Measurements from ENCODE around the gene ARFGAP3.
"Not testable (repeated sequence)": the region's sequence is repeated elsewhere in the genome, so short reads cannot be mapped to it uniquely, and the experiment has no call there.

ARFGAP3 gene

DNA sequence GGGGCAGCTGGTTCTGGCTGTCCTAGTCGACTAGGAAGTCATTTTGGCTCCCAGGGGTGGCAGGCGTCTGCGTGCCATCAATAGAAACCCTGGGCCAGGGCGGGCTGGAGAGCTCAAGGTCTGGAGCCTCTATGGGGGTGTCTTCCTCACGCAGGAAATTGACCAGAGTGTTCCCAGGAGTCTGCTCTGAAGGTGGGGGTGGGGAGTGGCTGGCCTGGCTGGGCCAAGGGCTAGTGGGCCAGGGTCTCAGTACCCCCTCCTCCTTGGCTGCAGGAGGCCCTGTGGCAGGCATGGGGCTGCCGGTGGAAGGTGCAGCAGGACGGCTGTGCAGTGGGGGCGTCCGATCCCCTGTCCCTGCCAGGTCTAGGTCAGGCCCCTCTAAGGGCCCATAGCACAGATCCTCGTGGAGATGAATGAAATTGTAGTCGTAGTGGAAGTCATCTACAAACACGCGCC lies 64.6 kb downstream of the ARFGAP3 start:
- no peak for DNase-seq

- no peak for DNase-seq
These were observed 65.2 kb downstream of the ARFGAP3 start for GRCh38 chr22:42791721-42792452.

- DNase-seq = no peak
These were observed 68.6 kb downstream of the ARFGAP3 start for GRCh38 chr22:42788466-42788865.

GRCh38 chr22:42788021-42788420 lies 69.1 kb downstream of the ARFGAP3 start:
- no peak for DNase-seq

GRCh38 chr22:42787357-42787736 lies 69.7 kb downstream of the ARFGAP3 start:
- DNase-seq = no peak

DNA sequence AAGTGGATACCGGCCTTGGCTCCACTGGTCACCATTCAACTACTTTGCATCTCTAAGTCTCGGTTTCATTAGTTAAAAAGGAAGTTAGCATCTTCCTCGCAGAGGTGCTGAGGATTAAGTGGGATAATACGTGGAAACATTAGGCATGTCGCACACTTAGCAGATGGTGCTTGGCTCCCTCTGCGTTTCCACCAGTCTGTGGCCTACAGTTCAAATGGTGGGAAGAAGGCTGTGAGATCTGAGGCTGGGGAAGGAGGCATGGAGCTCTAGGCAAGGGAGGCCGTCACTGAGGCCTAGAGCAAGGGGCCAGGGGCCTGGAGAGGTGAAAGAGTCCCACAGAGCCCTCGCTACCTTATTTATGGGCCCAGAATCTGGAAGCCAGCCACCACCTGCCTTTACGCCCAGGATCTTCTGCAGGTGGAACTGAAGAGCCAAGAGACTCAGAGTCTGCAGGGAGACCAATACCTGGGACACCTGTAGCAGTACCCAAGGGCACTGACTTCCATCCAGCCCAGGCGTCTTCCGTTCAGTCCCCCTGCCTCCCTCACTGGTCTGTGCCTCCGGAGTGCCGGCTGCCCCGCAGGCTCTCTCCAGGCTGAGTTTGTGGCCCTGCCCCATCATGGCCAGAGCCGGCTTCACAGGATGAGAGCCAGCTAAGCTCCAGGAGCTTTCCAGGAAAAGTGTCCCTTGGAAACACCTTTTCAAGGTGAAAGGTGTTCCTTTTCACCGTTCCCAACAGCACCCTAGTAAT lies 70.3 kb downstream of the ARFGAP3 start:
- DNase-seq = no peak

- no peak for DNase-seq
These were observed 71.2 kb downstream of the ARFGAP3 start for GRCh38 chr22:42785706-42786499.

DNA sequence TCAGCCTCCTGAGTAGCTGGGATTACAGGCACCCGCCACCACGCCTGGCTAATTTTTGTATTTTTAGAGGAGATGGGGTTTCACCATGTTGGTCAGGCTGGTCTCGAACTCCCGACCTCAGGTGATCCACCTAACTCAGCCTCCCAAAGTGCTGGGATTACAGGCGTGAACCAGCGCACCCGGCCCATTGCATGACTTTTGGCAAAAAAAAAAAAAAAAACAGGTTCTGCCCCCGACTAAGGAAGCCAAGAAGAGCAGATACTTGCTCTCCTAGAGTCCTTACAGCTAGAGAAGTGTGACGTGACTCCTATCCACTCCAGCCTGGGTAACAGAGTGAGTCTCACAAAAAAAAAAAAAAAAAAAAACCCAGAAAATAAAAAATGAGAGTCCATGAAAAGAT lies 74.8 kb downstream of the ARFGAP3 start:
- DNase-seq = not testable (repeated sequence)

DNA sequence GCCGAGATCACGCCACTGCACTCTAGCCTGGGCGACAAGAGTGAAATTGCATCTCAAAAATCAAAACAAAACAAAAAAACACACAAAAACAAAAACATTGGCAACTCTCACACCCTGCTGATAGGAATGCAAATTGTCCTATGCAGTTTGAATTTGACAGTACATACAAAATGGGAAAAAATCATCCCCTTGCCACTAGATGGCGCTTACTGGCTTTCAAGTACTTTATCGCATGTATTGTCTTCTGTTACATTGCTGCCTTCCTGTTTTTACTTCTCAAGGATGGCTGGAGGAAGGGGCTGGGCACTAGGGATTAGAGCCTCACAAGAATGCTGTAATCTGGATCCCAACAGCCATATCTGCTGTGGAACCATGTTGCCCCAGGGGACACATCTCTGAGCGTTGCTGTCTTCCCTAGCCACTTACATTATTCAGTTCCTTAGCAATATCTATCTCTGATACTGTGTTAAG lies 77.0 kb downstream of the ARFGAP3 start:
- peak; percentile 11 for DNase-seq

GRCh38 chr22:42777126-42777525 lies 79.9 kb downstream of the ARFGAP3 start:
- DNase-seq = no peak

- DNase-seq = no peak
These were observed 83.9 kb downstream of the ARFGAP3 start for GRCh38 chr22:42773167-42773566.

DNA sequence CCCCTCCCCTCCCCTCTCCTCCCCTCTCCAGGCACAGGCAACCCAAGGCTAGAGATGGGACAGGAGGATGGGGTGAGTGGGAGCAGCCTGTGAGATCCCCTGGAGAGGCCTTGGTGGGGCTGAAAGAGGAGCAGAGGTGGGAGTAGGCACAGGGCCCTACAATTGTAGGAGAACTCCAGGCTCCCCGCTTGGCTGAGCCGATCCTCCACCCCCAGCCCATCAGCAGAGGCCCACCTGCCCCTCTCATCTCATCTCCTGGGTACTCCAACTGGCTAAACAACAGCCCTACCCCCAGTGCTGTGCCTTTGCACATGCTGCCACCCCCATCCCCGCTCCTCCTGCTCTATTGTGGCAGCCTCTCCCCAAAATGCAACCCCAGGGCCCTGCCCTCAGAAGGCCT lies 84.4 kb downstream of the ARFGAP3 start:
- DNase-seq = no peak

DNA sequence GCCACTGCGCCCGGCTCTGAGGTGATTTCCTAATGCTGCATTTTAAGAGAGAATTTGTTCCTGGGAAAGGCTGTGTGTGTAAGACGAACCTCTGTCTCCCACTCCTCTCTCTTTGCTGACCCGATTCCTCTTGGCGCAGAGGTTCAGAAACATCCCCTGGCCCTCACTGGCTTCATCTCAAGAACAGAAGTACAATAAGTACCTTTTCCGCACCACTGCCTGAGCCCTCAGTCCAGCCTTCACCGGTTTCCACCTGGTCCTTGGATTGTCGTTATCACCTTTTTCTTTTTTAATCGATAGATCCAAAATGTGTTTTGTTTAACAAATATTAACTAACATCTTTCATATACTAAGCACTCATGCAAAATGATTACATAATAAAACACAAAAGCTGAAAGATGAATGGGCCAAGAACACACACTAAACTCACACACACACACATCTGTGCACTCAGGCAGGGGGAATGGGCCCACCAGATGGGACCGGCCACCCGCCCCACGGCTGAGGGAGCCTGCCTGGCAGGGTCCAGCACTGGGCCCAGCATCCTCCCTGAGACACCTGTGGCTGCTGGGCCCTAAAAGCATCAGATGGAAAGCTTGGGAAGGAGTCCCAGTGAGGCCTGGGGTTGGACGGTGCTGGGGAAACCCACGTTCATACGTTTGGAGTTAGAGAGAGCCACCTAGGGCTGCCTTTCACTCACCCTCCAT lies 86.0 kb downstream of the ARFGAP3 start:
- no peak for DNase-seq

- no peak for DNase-seq
These were observed 86.7 kb downstream of the ARFGAP3 start for GRCh38 chr22:42770448-42770726.

DNA sequence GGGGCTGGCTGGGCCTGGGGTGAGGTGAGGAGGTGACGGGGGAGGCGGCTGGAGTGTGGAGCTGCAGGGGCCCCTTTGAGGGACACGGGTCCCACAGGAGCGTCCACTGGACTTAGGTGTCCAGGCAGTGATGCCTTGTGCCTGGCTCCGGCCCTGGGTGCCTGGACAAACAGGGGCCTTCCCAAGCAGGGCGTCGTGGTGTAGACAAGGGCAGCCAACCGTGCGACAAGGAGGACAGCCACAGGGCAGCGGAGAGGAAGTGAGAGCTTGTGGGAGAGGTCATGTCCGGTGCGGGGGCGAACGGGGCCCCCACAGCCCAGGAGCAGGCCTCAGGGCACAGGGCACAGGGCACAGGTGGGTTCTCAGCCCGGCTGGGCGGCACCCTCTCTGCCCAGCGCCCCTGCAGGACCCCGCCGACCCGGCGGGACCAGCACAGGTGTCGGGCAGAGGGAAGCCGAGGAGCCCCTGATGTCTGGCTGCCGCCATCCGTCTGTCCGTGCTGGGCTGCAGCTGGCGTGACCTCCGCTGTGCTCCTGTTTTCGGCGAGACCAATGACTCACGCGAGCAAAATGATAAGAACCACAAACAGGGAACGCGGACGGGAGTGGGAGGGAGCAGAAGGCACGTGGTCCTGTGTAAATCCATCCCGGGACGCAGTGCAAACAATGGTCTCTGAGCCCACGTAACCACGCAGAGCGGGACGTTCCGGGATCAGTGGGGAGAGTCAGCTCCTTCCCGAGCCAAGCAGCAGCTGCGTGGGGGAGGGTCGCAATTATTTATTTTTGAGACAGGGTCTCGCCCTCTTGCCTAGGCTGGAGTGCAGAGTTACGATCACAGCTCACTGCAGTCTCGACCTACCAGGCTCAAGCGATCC lies 87.3 kb downstream of the ARFGAP3 start:
- peak; percentile 48 for DNase-seq

DNA sequence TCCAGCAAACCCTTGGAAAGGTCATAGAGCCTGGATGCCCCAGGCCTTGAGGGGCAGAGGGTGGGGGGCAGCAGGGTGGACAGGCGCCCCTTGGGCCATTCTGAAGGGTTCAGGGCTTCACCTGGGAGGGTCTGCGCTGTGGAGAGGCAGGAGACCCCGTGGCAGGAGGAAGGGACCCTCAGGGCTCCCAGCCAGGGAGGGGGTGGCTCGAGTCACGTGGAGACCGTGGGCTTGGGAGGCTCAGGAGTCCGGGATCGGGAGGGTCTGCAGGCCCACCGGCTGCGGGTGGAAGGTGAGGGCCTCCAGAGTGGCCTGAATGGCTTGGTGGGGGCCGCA lies 87.9 kb downstream of the ARFGAP3 start:
- DNase-seq = no peak

- no peak for DNase-seq
These were observed 88.6 kb downstream of the ARFGAP3 start for GRCh38 chr22:42768385-42769035.

GRCh38 chr22:42766860-42767259 lies 90.2 kb downstream of the ARFGAP3 start:
- no peak for DNase-seq

DNA sequence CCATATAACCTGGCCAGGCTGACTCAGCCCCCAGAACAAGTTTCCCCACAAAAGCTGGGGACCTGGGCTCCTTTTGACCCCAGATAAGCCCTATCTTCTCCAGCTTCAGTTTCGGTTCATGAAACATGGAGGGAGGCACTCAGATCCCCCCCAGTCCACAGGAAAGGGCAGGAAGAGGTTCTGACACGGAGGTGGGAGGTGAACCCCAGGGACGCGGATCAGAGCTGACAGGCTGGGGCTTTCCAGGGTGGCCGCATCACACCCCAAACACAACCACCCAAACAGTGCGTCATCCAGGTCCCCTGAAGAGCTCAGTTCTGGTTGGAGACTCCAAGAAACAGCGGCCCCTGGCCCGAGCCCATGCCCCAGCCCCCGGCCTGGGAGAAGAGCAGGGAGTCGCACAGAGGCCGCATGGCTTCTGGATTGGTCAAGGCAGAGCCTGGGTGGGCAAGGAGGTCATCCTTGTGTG lies 92.1 kb downstream of the ARFGAP3 start:
- no peak for DNase-seq

- no peak for DNase-seq
These were observed 93.0 kb downstream of the ARFGAP3 start for GRCh38 chr22:42763965-42764480.

All from CD4-positive, alpha-beta T cell treated with Interferon gamma for 1 hour (primary cell).